Measurements from ENCODE around the gene B4GALT2. TPM values are rescaled to one million over a fixed set of nuclear protein-coding genes. Genes with fewer than 3 reads are reported as not detected.

The B4GALT2 gene
- total RNA-seq, 1 experiment from 2014 or later, result 76.8 TPM

DNA sequence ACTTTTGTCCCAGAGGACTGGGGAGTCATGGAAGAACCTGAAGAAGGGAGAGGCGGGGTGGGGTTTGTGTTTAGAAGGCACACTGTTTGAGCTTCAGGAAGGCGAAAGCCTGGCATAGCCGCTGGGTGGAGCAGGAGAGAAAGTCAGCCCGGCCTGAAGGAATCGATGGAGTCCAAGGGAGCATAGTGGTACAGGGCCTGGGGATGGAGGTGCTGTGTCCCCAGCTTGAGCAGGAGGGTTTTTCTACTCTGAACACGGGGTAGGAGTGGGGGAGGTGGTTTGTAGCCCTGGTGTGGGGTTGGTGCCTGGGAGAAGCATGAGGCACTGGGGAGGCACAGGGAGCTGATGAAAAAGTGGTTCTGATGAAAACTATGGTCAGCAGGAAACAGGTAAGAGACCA, 7.7 kb downstream of the B4GALT2 start:
- TF ChIP-seq CEBPB (IDR thresholded peaks at IDR 0.05; ENCODE audit: low read depth) (no peak), ZFX (IDR thresholded peaks at IDR 0.05) (no peak), POLR2AphosphoS5 (IDR thresholded peaks at IDR 0.05; ENCODE audit: low read depth, low read length) (no peak), EGR1 (IDR thresholded peaks at IDR 0.05; ENCODE audit: low read depth) (no peak), SRF (IDR thresholded peaks at IDR 0.05; ENCODE audit: low read depth) (no peak), POLR2A (IDR thresholded peaks at IDR 0.05; ENCODE audit: borderline replicate concordance, extremely low read depth, insufficient read depth, insufficient read length) (no peak), EZH2phosphoT487 (IDR thresholded peaks at IDR 0.05; ENCODE audit: borderline replicate concordance) (no peak), CBX3 (IDR thresholded peaks at IDR 0.05; ENCODE audit: low read depth) (no peak), JUND (IDR thresholded peaks at IDR 0.05) (no peak), ZNF274 (IDR thresholded peaks at IDR 0.05; ENCODE audit: low read depth, low read length) (no peak)
- TF ChIP-seq, protein P1, sequence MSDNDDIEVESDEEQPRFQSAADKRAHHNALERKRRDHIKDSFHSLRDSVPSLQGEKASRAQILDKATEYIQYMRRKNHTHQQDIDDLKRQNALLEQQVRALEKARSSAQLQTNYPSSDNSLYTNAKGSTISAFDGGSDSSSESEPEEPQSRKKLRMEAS (IDR thresholded peaks at IDR 0.05), result no peak
- TF ChIP-seq, protein P2, sequence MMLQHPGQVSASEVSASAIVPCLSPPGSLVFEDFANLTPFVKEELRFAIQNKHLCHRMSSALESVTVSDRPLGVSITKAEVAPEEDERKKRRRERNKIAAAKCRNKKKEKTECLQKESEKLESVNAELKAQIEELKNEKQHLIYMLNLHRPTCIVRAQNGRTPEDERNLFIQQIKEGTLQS (IDR thresholded peaks at IDR 0.05), result no peak
- TF ChIP-seq, protein P3, sequence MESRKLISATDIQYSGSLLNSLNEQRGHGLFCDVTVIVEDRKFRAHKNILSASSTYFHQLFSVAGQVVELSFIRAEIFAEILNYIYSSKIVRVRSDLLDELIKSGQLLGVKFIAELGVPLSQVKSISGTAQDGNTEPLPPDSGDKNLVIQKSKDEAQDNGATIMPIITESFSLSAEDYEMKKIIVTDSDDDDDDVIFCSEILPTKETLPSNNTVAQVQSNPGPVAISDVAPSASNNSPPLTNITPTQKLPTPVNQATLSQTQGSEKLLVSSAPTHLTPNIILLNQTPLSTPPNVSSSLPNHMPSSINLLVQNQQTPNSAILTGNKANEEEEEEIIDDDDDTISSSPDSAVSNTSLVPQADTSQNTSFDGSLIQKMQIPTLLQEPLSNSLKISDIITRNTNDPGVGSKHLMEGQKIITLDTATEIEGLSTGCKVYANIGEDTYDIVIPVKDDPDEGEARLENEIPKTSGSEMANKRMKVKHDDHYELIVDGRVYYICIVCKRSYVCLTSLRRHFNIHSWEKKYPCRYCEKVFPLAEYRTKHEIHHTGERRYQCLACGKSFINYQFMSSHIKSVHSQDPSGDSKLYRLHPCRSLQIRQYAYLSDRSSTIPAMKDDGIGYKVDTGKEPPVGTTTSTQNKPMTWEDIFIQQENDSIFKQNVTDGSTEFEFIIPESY (IDR thresholded peaks at IDR 0.05; ENCODE audit: extremely low read depth, insufficient replicate concordance, low read length), result no peak
- TF ChIP-seq, protein P4, sequence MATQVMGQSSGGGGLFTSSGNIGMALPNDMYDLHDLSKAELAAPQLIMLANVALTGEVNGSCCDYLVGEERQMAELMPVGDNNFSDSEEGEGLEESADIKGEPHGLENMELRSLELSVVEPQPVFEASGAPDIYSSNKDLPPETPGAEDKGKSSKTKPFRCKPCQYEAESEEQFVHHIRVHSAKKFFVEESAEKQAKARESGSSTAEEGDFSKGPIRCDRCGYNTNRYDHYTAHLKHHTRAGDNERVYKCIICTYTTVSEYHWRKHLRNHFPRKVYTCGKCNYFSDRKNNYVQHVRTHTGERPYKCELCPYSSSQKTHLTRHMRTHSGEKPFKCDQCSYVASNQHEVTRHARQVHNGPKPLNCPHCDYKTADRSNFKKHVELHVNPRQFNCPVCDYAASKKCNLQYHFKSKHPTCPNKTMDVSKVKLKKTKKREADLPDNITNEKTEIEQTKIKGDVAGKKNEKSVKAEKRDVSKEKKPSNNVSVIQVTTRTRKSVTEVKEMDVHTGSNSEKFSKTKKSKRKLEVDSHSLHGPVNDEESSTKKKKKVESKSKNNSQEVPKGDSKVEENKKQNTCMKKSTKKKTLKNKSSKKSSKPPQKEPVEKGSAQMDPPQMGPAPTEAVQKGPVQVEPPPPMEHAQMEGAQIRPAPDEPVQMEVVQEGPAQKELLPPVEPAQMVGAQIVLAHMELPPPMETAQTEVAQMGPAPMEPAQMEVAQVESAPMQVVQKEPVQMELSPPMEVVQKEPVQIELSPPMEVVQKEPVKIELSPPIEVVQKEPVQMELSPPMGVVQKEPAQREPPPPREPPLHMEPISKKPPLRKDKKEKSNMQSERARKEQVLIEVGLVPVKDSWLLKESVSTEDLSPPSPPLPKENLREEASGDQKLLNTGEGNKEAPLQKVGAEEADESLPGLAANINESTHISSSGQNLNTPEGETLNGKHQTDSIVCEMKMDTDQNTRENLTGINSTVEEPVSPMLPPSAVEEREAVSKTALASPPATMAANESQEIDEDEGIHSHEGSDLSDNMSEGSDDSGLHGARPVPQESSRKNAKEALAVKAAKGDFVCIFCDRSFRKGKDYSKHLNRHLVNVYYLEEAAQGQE (IDR thresholded peaks at IDR 0.05; ENCODE audit: low read depth), result no peak
- intact Hi-C loops (cut with micrococcal nuclease), result no loop called here
- Histone ChIP-seq H3K9ac (ENCODE audit: low read length) (no peak overlapping the region), H2AFZ (ENCODE audit: low read depth, low read length, poor library complexity, severe bottlenecking) (no peak overlapping the region), H3K4me1 (ENCODE audit: control insufficient read depth in 1 of 2, insufficient read depth in 2 of 2, low read length in 2 of 2) (peaks cover 5 to 16% of the 10 kb centered on the region in 2 experiments), H3K4me2 (ENCODE audit: low read length) (no peak overlapping the region), H3K36me3 (ENCODE audit: control insufficient read depth in 1 of 2, insufficient read depth in 2 of 2, low read length in 2 of 2) (peaks cover 6 to 41% of the 10 kb centered on the region in 2 experiments; a peak in 2 of 4 replicates), H3K79me2 (ENCODE audit: insufficient read depth, low read length) (peaks cover 17% of the 10 kb centered on the region), H3K9me2 (ENCODE audit: insufficient read depth) (no peaks in the 10 kb centered on the region), H3K4me3 (replicated peaks in 1 of 2; ENCODE audit: low read depth in 1 of 2, low read length in 2 of 2) (no peak overlapping the region), H3K9me3 (ENCODE audit: control insufficient read depth in 1 of 2, insufficient read depth in 1 of 2, low read depth in 1 of 2, low read length in 2 of 2) (no peaks in the 10 kb centered on the region), H4K20me1 (ENCODE audit: insufficient read depth) (no peaks in the 10 kb centered on the region), H3K27me3 (ENCODE audit: insufficient read depth, low read length) (no peaks in the 10 kb centered on the region), H3K27ac (ENCODE audit: low read depth, low read length) (no peak overlapping the region)
- DNase-seq (ENCODE audit: low read depth, low spot score), result no peak
- no peak for ATAC-seq
- ChIA-PET CTCF (no interaction called here), RAD21 (ENCODE audit: low non-redundant PET in 1 of 2, low total read pairs in 2 of 2, uncharacterized antibody in 2 of 2, unreplicated experiment in 2 of 2) (no interaction called here), POLR2A (no interaction called here)
- no TSS peak for BruUV-seq (replicated peaks)

Data from HCT116 (cell line).